ENCODE data around the gene XXYLT1.
A peak's percentile ranks its signal among the peaks of the same experiment; 100 is the strongest.

XXYLT1 gene

GRCh38 chr3:195106418-195106906, 164.5 kb downstream of the XXYLT1 start:
- peak; percentile 66 for DNase-seq

- no peak for DNase-seq
These were observed 165.0 kb downstream of the XXYLT1 start for GRCh38 chr3:195105841-195106417.

GRCh38 chr3:195105389-195105788, 165.6 kb downstream of the XXYLT1 start:
- DNase-seq = no peak

GRCh38 chr3:195104340-195104739, 166.6 kb downstream of the XXYLT1 start:
- no peak for DNase-seq

- DNase-seq = no peak
These were observed 167.3 kb downstream of the XXYLT1 start for GRCh38 chr3:195103623-195104022.

- DNase-seq = no peak
These were observed 168.1 kb downstream of the XXYLT1 start for GRCh38 chr3:195102609-195103467.

- no peak for DNase-seq
These were observed 168.9 kb downstream of the XXYLT1 start for GRCh38 chr3:195101927-195102608.

GRCh38 chr3:195101001-195101583, 169.9 kb downstream of the XXYLT1 start:
- DNase-seq = no peak

GRCh38 chr3:195099951-195100785, 170.8 kb downstream of the XXYLT1 start:
- DNase-seq = no peak

GRCh38 chr3:195098741-195099525, 172.0 kb downstream of the XXYLT1 start:
- DNase-seq = no peak

- DNase-seq = no peak
These were observed 173.4 kb downstream of the XXYLT1 start for GRCh38 chr3:195097331-195098255.

- DNase-seq = no peak
These were observed 174.3 kb downstream of the XXYLT1 start for GRCh38 chr3:195096484-195097330.

- no peak for DNase-seq
These were observed 174.9 kb downstream of the XXYLT1 start for GRCh38 chr3:195096053-195096452.

- no peak for DNase-seq
These were observed 175.3 kb downstream of the XXYLT1 start for GRCh38 chr3:195095704-195096036.

- no peak for DNase-seq
These were observed 175.8 kb downstream of the XXYLT1 start for GRCh38 chr3:195095035-195095703.

- no peak for DNase-seq
These were observed 176.6 kb downstream of the XXYLT1 start for GRCh38 chr3:195094191-195094921.

- no peak for DNase-seq
These were observed 177.2 kb downstream of the XXYLT1 start for GRCh38 chr3:195093731-195094130.
